ENCODE results near the gene HOXA1. TPM values are rescaled to one million over a fixed set of nuclear protein-coding genes. Genes with fewer than 3 reads are reported as not detected.

Gene HOXA1
- total RNA-seq, 2 experiments from 2014 or later: 0.24 to 0.35 TPM

GRCh38 chr7:27124902-27125689, 29.3 kb upstream of the HOXA1 start:
- Mint-ChIP-seq H3K9me3 (no peaks in the 10 kb centered on the region), H3K27me3 (peaks cover 28% of the 10 kb centered on the region), H3K36me3 (no peaks in the 10 kb centered on the region), H3K4me1 (no peaks in the 10 kb centered on the region), H3K27ac (no peak overlapping the region), H3K4me3 (no peak overlapping the region)
- no peak for DNase-seq

DNA sequence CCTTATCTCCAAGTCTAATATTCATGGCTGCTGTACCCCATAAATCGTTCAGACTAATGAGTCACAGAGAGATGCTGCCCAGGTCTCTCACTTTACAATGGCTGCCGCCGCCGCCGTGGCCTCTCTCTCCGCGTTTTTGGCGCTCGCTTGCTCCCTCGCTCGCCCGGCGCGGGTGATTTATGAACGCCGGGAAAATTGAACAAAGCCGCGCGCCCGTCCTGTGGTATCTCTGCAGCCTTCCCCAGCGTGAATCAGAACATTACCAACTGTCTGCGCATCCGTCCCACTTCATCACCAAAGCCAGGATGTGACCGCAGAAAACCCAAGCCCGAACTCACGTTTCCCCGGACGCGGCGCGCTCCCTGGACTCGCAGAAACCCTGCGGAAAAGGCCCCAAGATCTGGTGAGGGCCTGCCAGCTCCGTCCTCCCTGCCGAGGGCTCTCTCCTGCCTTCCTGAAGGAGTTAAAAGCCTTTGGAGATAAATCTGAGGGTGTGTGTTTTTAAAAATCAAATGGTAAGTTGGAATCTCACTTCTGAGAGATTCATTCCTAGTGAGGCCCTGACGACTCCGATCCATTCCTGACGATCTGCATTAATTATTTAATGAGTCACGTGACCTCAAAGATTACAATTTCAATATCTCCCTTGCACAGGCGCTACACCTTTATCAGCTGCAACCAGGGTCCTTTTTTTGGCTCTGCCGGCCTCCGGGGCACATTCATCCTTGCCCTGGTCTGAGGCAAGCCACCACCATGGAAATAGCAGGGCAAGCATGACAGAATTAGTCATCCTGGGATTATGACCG, 28.5 kb upstream of the HOXA1 start:
- H3K4me3 Mint-ChIP-seq: no peak overlapping the region
- no peaks in the 10 kb centered on the region for H3K4me1 Mint-ChIP-seq
- H3K36me3 Mint-ChIP-seq: no peaks in the 10 kb centered on the region
- no peak for DNase-seq
- H3K27ac Mint-ChIP-seq: no peak overlapping the region
- peaks cover 24% of the 10 kb centered on the region for H3K27me3 Mint-ChIP-seq
- H3K9me3 Mint-ChIP-seq: no peaks in the 10 kb centered on the region

DNA sequence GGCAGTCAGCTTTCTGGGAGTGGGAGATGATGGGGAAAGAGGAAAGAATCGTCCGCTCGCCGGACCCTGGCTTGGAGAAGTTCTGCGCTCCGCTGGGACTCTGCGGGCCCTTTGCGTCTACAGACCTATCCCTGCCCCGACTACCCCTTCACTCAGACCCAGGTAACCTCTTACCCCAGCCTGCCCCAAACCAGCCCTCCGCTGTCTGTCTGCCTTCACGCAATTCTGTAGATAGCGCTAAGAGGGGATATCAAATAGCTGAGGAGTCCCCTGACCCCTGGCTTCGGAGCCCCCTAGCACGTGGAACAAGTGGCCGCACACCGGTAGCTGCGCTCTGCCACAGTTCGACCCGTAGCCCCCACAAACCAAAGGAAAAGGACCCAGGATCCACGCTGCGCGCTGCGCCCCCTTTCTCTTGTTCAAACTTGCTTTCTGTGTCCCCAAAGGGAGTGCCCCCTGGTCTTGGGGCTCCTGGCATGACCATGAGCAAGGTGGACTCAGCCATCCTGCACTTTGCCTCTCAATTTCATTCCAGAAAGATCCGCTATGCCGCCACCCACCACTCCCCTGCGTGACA, 27.8 kb upstream of the HOXA1 start:
- no peaks in the 10 kb centered on the region for H3K9me3 Mint-ChIP-seq
- no peaks in the 10 kb centered on the region for H3K36me3 Mint-ChIP-seq
- DNase-seq: no peak
- peaks cover 16% of the 10 kb centered on the region for H3K27me3 Mint-ChIP-seq
- H3K4me1 Mint-ChIP-seq: no peaks in the 10 kb centered on the region
- no peak overlapping the region for H3K27ac Mint-ChIP-seq
- H3K4me3 Mint-ChIP-seq: no peak overlapping the region

- Mint-ChIP-seq H3K4me3 (no peak overlapping the region), H3K4me1 (no peaks in the 10 kb centered on the region)
Observed at GRCh38 chr7:27123007-27123476, 27.2 kb upstream of the HOXA1 start.

GRCh38 chr7:27122077-27122910, 26.5 kb upstream of the HOXA1 start:
- Mint-ChIP-seq H3K9me3 (no peaks in the 10 kb centered on the region), H3K27ac (no peak overlapping the region), H3K27me3 (peaks cover 12% of the 10 kb centered on the region), H3K4me3 (no peak overlapping the region), H3K4me1 (no peaks in the 10 kb centered on the region), H3K36me3 (no peaks in the 10 kb centered on the region)
- DNase-seq: no peak

More at GRCh38 chr7:27123007-27123476, 27.2 kb upstream of the HOXA1 start:
- peaks cover 16% of the 10 kb centered on the region for H3K27me3 Mint-ChIP-seq
- H3K9me3 Mint-ChIP-seq: no peaks in the 10 kb centered on the region
- no peak for DNase-seq
- no peaks in the 10 kb centered on the region for H3K36me3 Mint-ChIP-seq
- no peak overlapping the region for H3K27ac Mint-ChIP-seq

DNA sequence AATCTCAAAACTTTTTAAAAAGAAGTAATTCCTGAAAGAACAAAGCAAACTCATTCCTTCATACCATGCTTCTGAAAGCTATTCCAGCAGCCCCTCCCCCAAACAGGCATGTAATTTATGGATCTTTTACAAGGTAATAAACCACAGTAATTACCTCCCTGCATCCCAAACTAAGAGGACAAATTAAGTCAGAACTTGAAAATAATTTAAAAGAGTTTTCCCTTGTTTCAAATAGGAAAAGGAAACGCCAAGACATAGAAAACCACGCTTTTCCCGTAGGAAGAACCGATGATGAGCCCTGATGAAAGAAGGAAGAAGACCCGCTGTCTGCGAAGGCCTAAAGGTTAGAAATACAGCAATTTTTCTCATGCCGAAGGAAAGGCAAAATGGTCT, 25.9 kb upstream of the HOXA1 start:
- DNase-seq: no peak
- Mint-ChIP-seq H3K4me3 (no peak overlapping the region), H3K27ac (no peak overlapping the region), H3K27me3 (peaks cover 10% of the 10 kb centered on the region), H3K36me3 (no peaks in the 10 kb centered on the region), H3K4me1 (no peaks in the 10 kb centered on the region), H3K9me3 (no peaks in the 10 kb centered on the region)

DNA sequence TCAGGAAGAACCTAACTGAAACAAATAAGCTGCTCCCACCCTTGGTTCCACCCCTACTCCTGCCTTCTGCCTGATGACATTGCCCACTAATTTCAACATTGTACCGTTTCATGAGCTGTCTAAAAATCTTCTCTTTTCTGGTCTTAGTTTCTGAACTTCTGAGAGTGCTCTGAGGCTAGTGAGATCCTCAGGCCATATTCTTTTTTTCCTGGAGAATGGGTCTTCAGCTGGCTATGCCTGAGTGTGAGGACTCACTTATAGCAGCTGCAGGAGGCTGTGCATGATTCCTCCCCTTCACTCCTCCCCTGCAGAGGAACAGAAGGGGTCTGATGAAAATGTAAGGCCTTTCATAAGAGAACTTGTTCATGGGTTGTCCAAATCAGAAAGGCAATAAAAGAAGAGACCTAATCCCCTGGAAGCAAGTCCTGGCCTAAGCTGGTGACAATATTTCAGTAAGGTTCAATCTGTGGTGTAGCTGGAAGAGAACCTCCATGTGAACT, 23.7 kb upstream of the HOXA1 start:
- Mint-ChIP-seq H3K4me1 (no peaks in the 10 kb centered on the region), H3K4me3 (no peak overlapping the region), H3K27me3 (peaks cover 3% of the 10 kb centered on the region), H3K9me3 (no peaks in the 10 kb centered on the region), H3K27ac (no peak overlapping the region), H3K36me3 (no peaks in the 10 kb centered on the region)
- no peak for DNase-seq

DNA sequence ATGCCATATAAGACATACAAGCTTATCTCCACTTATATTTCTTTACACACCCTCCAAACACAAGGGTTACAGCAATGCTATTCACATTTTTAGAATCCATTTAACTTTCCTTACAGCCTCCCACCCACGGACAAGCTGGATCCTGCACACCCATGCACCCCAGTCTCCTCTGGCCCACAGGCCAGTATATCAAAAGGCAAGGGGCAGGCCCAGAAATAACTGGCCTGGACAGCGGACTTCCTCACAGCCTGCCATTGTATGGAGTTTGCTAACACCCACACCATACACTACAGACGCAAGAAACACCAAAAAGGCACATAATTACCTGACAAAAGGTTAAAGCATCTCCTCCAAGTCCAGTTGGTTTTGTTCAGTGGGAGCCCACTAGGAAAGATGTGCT, 22.8 kb upstream of the HOXA1 start:
- H3K27me3 Mint-ChIP-seq: peaks cover 3% of the 10 kb centered on the region
- no peak overlapping the region for H3K4me3 Mint-ChIP-seq
- H3K36me3 Mint-ChIP-seq: no peaks in the 10 kb centered on the region
- H3K9me3 Mint-ChIP-seq: no peaks in the 10 kb centered on the region
- H3K27ac Mint-ChIP-seq: no peak overlapping the region
- DNase-seq: no peak
- H3K4me1 Mint-ChIP-seq: no peaks in the 10 kb centered on the region

DNA sequence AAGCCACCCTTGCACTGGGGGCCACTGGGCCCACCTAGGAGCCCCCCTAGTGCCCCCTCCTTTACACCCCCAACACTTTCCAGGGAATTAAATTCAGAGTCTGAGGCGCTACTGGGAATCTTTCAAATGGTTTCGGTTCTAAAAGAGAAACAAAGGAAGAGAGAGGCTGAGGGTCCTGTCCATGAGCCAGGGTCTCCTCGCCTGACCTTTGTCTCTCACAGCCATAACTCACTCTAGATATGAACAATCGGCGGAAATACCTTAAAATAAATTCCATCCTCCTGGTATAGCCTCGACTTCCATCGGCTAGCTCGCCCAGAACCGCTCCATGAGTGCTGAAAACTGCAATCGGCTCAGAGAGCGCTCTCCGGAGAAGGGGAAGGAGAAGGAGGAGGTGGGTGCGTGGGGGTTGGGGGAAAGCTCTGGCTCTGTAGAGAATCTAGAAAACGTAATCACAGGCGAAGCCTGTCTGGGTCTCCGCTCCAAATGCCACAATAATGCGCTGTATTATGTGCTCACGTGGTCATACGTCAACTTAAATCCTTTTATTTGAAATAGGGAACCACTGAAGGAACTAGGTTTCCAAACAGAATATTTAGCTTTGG, 22.2 kb upstream of the HOXA1 start:
- DNase-seq: no peak
- H3K36me3 Mint-ChIP-seq: no peaks in the 10 kb centered on the region
- H3K27me3 Mint-ChIP-seq: peaks cover 3% of the 10 kb centered on the region
- no peaks in the 10 kb centered on the region for H3K4me1 Mint-ChIP-seq
- no peak overlapping the region for H3K27ac Mint-ChIP-seq
- no peaks in the 10 kb centered on the region for H3K9me3 Mint-ChIP-seq
- H3K4me3 Mint-ChIP-seq: no peak overlapping the region

GRCh38 chr7:27116962-27117886, 21.4 kb upstream of the HOXA1 start:
- Mint-ChIP-seq H3K9me3 (no peaks in the 10 kb centered on the region), H3K36me3 (no peaks in the 10 kb centered on the region), H3K4me3 (no peak overlapping the region), H3K27me3 (peaks cover 3% of the 10 kb centered on the region), H3K4me1 (no peaks in the 10 kb centered on the region), H3K27ac (no peak overlapping the region)
- no peak for DNase-seq

DNA sequence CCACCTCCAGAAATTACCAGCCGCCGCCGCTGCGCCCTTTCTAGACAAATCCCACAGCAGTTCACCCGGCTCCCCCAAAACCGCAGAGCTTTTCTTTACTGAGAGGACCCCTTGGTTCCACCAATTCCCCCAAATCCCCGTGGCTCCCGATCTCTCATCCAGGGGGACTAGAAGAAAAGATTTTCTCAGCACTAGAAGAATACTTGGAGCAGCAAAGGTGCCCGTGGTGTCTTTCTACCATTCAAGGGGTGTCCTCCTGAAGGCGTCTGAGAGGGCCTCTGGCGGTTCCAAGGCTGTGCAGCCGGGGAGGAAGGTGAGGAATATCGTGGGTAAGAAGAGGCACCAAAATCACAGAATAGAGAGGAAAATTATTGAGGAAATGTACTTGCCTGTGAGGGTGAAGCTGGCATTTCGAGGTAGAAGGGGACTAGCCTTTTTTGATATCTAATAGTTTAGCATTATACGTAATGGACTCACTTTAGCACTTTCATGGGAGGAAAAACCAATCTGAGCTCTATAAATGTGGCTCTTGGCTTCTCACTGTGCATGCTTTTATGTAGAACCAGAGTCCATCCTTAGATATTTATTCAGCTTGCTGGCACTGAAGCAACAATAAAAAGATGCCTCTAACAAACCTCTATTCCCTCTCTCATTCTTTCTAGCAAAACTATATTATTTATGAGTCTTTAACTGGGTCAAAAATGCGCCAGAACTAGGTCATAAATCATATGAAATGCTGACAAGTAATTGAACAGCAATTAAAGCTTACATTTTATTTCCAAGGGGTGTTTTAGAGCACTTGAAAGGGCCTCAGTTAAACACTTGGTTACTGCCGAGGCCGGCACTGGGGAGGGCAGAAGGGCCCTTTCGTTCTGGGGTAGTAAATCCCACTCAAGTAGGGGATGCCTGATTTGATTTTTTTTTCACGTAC, 20.5 kb upstream of the HOXA1 start:
- no peaks in the 10 kb centered on the region for H3K36me3 Mint-ChIP-seq
- no peak overlapping the region for H3K27ac Mint-ChIP-seq
- H3K27me3 Mint-ChIP-seq: peaks cover 6% of the 10 kb centered on the region
- H3K4me3 Mint-ChIP-seq: no peak overlapping the region
- H3K4me1 Mint-ChIP-seq: no peaks in the 10 kb centered on the region
- DNase-seq: no peak
- H3K9me3 Mint-ChIP-seq: no peaks in the 10 kb centered on the region

DNA sequence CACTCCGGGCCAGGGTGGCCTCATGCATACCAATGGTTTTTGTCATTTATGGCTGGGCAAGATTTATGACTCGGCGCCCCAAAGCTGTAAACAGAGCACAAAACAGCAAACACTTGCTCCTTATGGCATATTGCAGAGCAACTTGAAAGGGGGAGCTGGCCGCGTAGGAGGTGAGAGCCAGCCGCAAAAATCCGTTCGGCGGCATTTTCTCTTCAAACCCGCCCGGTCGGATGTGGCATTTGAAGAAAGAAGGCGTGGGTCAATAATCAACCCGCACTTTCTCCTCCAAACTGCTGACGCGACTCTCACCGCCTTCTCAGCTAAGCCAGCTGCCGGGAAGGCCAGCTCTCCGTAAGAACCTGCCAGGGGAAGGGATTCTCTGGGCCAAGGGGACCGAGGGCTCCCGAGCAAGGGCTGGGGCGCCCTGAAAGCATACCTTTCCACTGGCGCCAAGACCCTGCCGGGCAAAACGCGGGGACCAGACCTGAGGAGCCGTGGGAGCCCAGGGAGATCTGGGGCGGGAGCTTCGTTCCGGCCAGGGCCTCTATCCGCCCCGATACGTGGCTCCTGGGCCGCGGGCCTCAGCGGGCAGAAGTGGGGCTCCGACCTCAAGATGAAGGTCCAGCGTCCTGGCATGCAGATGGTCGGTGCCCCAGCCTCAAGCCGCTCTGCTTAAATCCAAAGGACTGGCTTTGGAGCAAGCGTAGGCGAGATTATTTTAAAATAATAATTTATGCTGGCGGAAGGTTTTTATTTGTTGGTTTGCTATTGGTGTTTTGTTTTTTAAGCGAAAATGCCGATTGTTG, 19.6 kb upstream of the HOXA1 start:
- H3K4me3 Mint-ChIP-seq: no peak overlapping the region
- no peaks in the 10 kb centered on the region for H3K36me3 Mint-ChIP-seq
- H3K27me3 Mint-ChIP-seq: peaks cover 6% of the 10 kb centered on the region
- no peak overlapping the region for H3K27ac Mint-ChIP-seq
- no peaks in the 10 kb centered on the region for H3K4me1 Mint-ChIP-seq
- no peak for DNase-seq
- H3K9me3 Mint-ChIP-seq: no peaks in the 10 kb centered on the region

Measured in activated naive CD8-positive, alpha-beta T cell treated with anti-CD3 and anti-CD28 coated beads for 36 hours (primary cell).